Measurements from ENCODE around the gene DLX4.

Gene DLX4

DNA sequence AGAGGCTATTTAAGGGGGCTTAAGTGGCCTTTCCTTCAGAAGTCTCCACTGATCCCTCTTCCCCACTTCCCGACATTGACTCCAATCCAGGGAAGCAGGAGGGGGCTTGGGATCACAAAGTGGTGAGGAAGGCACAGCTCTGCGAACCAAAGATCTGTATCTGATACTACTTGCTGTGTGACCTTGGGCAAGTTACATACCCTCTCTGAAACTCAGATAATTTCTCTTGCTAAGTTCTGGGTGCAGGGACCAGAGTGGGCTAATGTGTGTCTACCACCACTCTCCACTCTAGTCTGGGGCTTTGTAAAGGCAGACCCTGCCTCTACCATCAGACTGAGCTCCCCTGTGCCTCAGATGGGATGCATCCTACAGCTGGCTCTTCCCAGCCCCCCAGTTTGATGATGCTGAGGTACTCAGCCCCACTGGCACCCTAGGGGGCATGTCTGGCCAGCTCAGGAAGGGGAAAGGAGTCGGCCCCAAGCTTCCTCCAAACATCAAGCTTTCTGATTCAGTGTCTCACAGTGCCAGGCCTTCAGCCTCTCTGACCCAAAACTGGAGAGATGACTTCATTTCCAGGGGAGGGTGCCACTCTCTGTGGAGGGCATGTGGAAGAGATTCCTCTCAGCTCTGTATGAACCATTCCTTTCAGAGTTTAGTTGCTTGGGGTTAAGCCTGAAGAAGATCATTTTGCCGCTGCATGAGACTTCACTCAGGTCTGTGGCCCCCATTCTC, 10.9 kb downstream of the DLX4 start:
- no peak overlapping the region for H3K56ac ChIP-seq (ENCODE audit: low read length)
- no peak overlapping the region for H4K5ac ChIP-seq (ENCODE audit: low read length)
- H2AK5ac ChIP-seq (ENCODE audit: low read length), result no peak overlapping the region
- no CpG with 5 or more reads among the region's 4 CpGs for WGBS (ENCODE audit: extremely low coverage, insufficient coverage, low lambda C conversion rate)
- H3K79me1 ChIP-seq (ENCODE audit: low read length), result no peaks in the 10 kb centered on the region
- H3K4me1 ChIP-seq (ENCODE audit: control insufficient read depth, low read depth, low read length), result peaks cover 11% of the 10 kb centered on the region
- H3K23ac ChIP-seq (ENCODE audit: low read length), result no peak overlapping the region
- H3K27ac ChIP-seq (ENCODE audit: low read depth, low read length), result no peak overlapping the region
- no peak overlapping the region for H2BK120ac ChIP-seq (ENCODE audit: low read depth, low read length)
- H3K4me2 ChIP-seq (ENCODE audit: low read length), result no peak overlapping the region
- H3K4ac ChIP-seq (ENCODE audit: low read depth, low read length), result no peak overlapping the region
- H2BK15ac ChIP-seq (replicated peaks; ENCODE audit: low read depth), result no peak overlapping the region
- H4K8ac ChIP-seq (ENCODE audit: low read depth, low read length), result no peak overlapping the region
- H3K79me2 ChIP-seq (ENCODE audit: control insufficient read depth, insufficient read depth, low read length), result no peaks in the 10 kb centered on the region
- no peak overlapping the region for H3K9ac ChIP-seq (ENCODE audit: low read length)
- no peak for DNase-seq
- H3K4me3 ChIP-seq (ENCODE audit: low read length), result no peak overlapping the region
- H3K27me3 ChIP-seq (ENCODE audit: insufficient read depth, low read length, poor library complexity), result peaks cover under 1% of the 10 kb centered on the region
- no peaks in the 10 kb centered on the region for H3K36me3 ChIP-seq (ENCODE audit: control insufficient read depth, insufficient read depth, low read length)
- no peak overlapping the region for H2BK5ac ChIP-seq (ENCODE audit: low read length)
- H3K18ac ChIP-seq (ENCODE audit: low read length), result no peak overlapping the region

GRCh38 chr17:49980703-49981197, 11.8 kb downstream of the DLX4 start:
- H3K9ac ChIP-seq (ENCODE audit: low read length), result no peak overlapping the region
- no peaks in the 10 kb centered on the region for H3K79me1 ChIP-seq (ENCODE audit: low read length)
- H2BK15ac ChIP-seq (replicated peaks; ENCODE audit: low read depth), result no peak overlapping the region
- no peak overlapping the region for H3K4me2 ChIP-seq (ENCODE audit: low read length)
- no peak overlapping the region for H2BK5ac ChIP-seq (ENCODE audit: low read length)
- no peak overlapping the region for H3K27ac ChIP-seq (ENCODE audit: low read depth, low read length)
- no peak overlapping the region for H4K5ac ChIP-seq (ENCODE audit: low read length)
- no peak overlapping the region for H3K4ac ChIP-seq (ENCODE audit: low read depth, low read length)
- no peak overlapping the region for H3K18ac ChIP-seq (ENCODE audit: low read length)
- H3K56ac ChIP-seq (ENCODE audit: low read length), result no peak overlapping the region
- peak; percentile 91 for DNase-seq
- H3K36me3 ChIP-seq (ENCODE audit: control insufficient read depth, insufficient read depth, low read length), result no peaks in the 10 kb centered on the region
- no peaks in the 10 kb centered on the region for H3K27me3 ChIP-seq (ENCODE audit: insufficient read depth, low read length, poor library complexity)
- H3K4me3 ChIP-seq (ENCODE audit: low read length), result no peak overlapping the region
- no peak overlapping the region for H2BK120ac ChIP-seq (ENCODE audit: low read depth, low read length)
- H3K4me1 ChIP-seq (ENCODE audit: control insufficient read depth, low read depth, low read length), result peaks cover 6% of the 10 kb centered on the region
- H3K23ac ChIP-seq (ENCODE audit: low read length), result no peak overlapping the region
- H3K79me2 ChIP-seq (ENCODE audit: control insufficient read depth, insufficient read depth, low read length), result no peaks in the 10 kb centered on the region
- H2AK5ac ChIP-seq (ENCODE audit: low read length), result no peak overlapping the region
- no CpG with 5 or more reads among the region's 7 CpGs for WGBS (ENCODE audit: extremely low coverage, insufficient coverage, low lambda C conversion rate)
- no peak overlapping the region for H4K8ac ChIP-seq (ENCODE audit: low read depth, low read length)

DNA sequence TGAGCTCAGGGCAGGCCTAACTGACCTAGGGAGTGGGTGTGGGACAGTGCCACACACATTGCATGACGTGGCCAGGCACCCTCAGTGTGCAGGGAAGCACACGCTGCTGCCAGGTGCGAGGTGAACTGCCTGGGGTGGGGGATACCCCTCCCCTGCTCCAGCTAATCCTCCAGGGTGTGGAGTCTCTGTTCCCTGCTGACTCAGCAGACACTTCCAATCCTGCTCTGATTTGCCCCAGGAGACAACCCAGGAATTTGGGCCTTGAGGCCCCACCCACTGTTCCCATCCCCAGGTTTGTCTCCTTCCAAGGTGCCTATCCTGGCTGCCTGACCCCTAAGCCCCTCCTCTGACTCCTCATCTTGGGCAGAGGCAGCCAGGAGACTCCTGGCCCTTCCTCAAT, 15.3 kb downstream of the DLX4 start:
- Histone ChIP-seq H3K9ac (ENCODE audit: low read length) (no peak overlapping the region), H3K4me1 (ENCODE audit: control insufficient read depth, low read depth, low read length) (no peaks in the 10 kb centered on the region), H3K18ac (ENCODE audit: low read length) (no peak overlapping the region), H3K4me2 (ENCODE audit: low read length) (no peak overlapping the region), H2BK5ac (ENCODE audit: low read length) (no peak overlapping the region), H3K79me2 (ENCODE audit: control insufficient read depth, insufficient read depth, low read length) (no peaks in the 10 kb centered on the region), H3K4ac (ENCODE audit: low read depth, low read length) (no peak overlapping the region), H4K5ac (ENCODE audit: low read length) (no peak overlapping the region), H4K8ac (ENCODE audit: low read depth, low read length) (no peak overlapping the region), H3K4me3 (ENCODE audit: low read length) (no peak overlapping the region), H3K23ac (ENCODE audit: low read length) (no peak overlapping the region), H3K36me3 (ENCODE audit: control insufficient read depth, insufficient read depth, low read length) (no peaks in the 10 kb centered on the region), H3K79me1 (ENCODE audit: low read length) (no peaks in the 10 kb centered on the region), H3K27me3 (ENCODE audit: insufficient read depth, low read length, poor library complexity) (peaks cover 10% of the 10 kb centered on the region), H2BK120ac (ENCODE audit: low read depth, low read length) (no peak overlapping the region), H3K27ac (ENCODE audit: low read depth, low read length) (no peak overlapping the region), H3K56ac (ENCODE audit: low read length) (no peak overlapping the region), H2BK15ac (replicated peaks; ENCODE audit: low read depth) (no peak overlapping the region), H2AK5ac (ENCODE audit: low read length) (no peak overlapping the region)
- peak; percentile 57 for DNase-seq
- no CpG with 5 or more reads among the region's 3 CpGs for WGBS (ENCODE audit: extremely low coverage, insufficient coverage, low lambda C conversion rate)

GRCh38 chr17:49984776-49985175, 15.8 kb downstream of the DLX4 start:
- Histone ChIP-seq H3K36me3 (ENCODE audit: control insufficient read depth, insufficient read depth, low read length) (no peaks in the 10 kb centered on the region), H3K4me3 (ENCODE audit: low read length) (no peak overlapping the region), H3K56ac (ENCODE audit: low read length) (no peak overlapping the region), H2AK5ac (ENCODE audit: low read length) (no peak overlapping the region), H3K79me2 (ENCODE audit: control insufficient read depth, insufficient read depth, low read length) (no peaks in the 10 kb centered on the region), H3K18ac (ENCODE audit: low read length) (no peak overlapping the region), H2BK5ac (ENCODE audit: low read length) (no peak overlapping the region), H3K79me1 (ENCODE audit: low read length) (no peaks in the 10 kb centered on the region), H4K5ac (ENCODE audit: low read length) (no peak overlapping the region), H3K27me3 (ENCODE audit: insufficient read depth, low read length, poor library complexity) (peaks cover 10% of the 10 kb centered on the region), H2BK15ac (replicated peaks; ENCODE audit: low read depth) (no peak overlapping the region), H4K8ac (ENCODE audit: low read depth, low read length) (no peak overlapping the region), H3K9ac (ENCODE audit: low read length) (no peak overlapping the region), H3K4me1 (ENCODE audit: control insufficient read depth, low read depth, low read length) (no peaks in the 10 kb centered on the region), H3K4me2 (ENCODE audit: low read length) (no peak overlapping the region), H2BK120ac (ENCODE audit: low read depth, low read length) (no peak overlapping the region), H3K4ac (ENCODE audit: low read depth, low read length) (no peak overlapping the region), H3K23ac (ENCODE audit: low read length) (no peak overlapping the region), H3K27ac (ENCODE audit: low read depth, low read length) (no peak overlapping the region)
- DNase-seq, result no peak
- WGBS (ENCODE audit: extremely low coverage, insufficient coverage, low lambda C conversion rate), result no CpG with 5 or more reads among the region's 2 CpGs

DNA sequence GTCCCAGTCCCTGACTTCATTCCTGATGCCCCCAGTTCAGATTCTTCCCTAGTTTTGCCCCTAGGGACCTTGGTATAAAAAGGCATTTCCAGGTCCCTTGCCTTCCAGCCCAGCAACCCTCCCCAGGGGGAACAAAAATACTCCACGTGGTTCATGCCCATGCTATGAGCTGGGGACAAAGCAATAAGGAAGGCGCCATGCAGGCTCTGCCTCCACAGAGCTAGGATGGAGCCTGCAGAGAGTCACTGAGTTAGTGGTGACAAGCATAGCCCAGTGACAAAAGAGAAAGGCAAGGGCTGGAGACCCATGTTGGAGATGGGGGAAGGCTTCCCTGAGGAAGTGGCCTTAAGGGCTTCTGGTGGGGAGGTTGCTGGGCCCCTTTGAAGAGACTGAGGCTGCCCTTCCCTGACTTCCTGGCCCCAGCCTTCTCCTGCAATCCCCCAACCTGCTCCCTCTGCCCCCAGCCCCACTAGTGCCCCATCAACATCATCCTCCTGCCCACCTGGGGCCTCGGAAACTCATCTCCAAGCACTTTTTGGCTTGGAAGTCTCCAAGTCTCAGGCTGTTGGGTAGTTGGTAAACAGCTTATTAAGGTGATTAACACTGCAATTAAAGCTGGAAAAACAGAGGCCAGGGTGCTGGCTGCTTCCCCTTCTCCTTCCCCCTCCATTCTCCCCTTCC, 16.5 kb downstream of the DLX4 start:
- Histone ChIP-seq H2BK120ac (ENCODE audit: low read depth, low read length) (no peak overlapping the region), H3K18ac (ENCODE audit: low read length) (no peak overlapping the region), H3K4me1 (ENCODE audit: control insufficient read depth, low read depth, low read length) (no peaks in the 10 kb centered on the region), H2BK15ac (replicated peaks; ENCODE audit: low read depth) (no peak overlapping the region), H4K8ac (ENCODE audit: low read depth, low read length) (no peak overlapping the region), H3K79me2 (ENCODE audit: control insufficient read depth, insufficient read depth, low read length) (no peaks in the 10 kb centered on the region), H3K23ac (ENCODE audit: low read length) (no peak overlapping the region), H3K9ac (ENCODE audit: low read length) (no peak overlapping the region), H3K4me2 (ENCODE audit: low read length) (no peak overlapping the region), H3K4me3 (ENCODE audit: low read length) (no peak overlapping the region), H3K27me3 (ENCODE audit: insufficient read depth, low read length, poor library complexity) (peaks cover 12% of the 10 kb centered on the region), H4K5ac (ENCODE audit: low read length) (no peak overlapping the region), H2AK5ac (ENCODE audit: low read length) (no peak overlapping the region), H3K56ac (ENCODE audit: low read length) (no peak overlapping the region), H3K27ac (ENCODE audit: low read depth, low read length) (no peak overlapping the region), H3K4ac (ENCODE audit: low read depth, low read length) (no peak overlapping the region), H3K79me1 (ENCODE audit: low read length) (no peaks in the 10 kb centered on the region), H2BK5ac (ENCODE audit: low read length) (no peak overlapping the region), H3K36me3 (ENCODE audit: control insufficient read depth, insufficient read depth, low read length) (no peaks in the 10 kb centered on the region)
- no CpG with 5 or more reads among the region's 3 CpGs for WGBS (ENCODE audit: extremely low coverage, insufficient coverage, low lambda C conversion rate)
- no peak for DNase-seq

All from mesendoderm (in vitro differentiated cells).